MV-4-11 (cell line): Measurements from ENCODE around the gene KCNK15.

ENCODE experiments used
- DNase-seq: peaks from one replicate; lab custom pipeline; 2025; lab: John Stamatoyannopoulos, UW

The KCNK15 gene

DNA sequence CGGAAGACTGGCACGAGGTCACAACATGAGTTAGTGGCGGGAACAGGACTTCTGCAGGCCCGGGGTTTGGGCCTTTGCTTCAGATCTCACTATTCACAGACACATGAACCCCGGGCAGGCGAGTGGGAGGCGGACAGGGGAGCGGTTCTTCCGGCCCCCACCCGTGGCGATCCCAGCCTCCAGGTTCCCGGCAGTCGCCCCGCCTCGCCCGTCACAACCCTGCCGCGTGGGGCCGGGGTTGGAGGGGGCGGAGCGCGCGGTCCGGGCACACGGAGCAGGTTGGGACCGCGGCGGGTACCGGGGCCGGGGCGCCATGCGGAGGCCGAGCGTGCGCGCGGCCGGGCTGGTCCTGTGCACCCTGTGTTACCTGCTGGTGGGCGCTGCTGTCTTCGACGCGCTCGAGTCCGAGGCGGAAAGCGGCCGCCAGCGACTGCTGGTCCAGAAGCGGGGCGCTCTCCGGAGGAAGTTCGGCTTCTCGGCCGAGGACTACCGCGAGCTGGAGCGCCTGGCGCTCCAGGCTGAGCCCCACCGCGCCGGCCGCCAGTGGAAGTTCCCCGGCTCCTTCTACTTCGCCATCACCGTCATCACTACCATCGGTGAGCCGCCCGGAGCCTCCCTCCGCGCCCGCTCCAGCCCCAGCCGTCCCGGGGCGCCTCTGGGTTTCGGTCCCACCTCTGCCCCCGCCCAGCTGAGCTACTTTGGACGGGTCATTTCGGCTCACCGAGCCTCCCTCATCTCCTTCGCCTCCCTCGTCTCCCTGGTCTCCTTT, at the start of gene KCNK15:
KCNK15 (plus strand) TSS at position 268 of the 769 bp plus-strand sequence; CDS start at position 314, 46 bp downstream.
- DNase-seq: no peak

- peak; percentile 7 for DNase-seq
Measured at GRCh38 chr20:44696315-44696714, 49.4 kb upstream of the KCNK15 start.

- DNase-seq: peak; percentile 67
Measured at GRCh38 chr20:44697041-44697440, 48.6 kb upstream of the KCNK15 start.

- no peak for DNase-seq
Measured at GRCh38 chr20:44698351-44698750, 47.3 kb upstream of the KCNK15 start.

DNA sequence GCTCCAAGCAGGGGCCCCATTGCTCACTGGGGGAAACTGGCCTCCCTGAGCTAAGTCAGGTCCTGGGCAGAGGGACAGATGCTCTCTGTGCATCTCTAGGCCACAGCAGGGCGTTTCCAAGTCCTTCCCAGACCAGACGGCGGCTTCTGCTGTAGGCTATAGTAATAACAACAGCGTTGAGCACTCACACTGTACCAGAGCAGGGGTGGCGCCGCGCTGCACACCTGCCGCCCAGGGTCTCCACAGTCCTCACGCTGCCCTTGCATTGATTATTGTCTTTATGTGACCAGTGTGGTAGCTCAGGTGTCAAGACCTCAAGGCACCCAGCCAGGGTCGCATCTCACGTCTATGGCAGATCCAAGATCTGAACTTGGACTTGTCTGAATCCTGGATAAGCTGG, 45.4 kb upstream of the KCNK15 start:
- DNase-seq: no peak

GRCh38 chr20:44701118-44701857, 44.4 kb upstream of the KCNK15 start:
- DNase-seq: no peak

GRCh38 chr20:44701858-44702256, 43.8 kb upstream of the KCNK15 start:
- DNase-seq: no peak

DNA sequence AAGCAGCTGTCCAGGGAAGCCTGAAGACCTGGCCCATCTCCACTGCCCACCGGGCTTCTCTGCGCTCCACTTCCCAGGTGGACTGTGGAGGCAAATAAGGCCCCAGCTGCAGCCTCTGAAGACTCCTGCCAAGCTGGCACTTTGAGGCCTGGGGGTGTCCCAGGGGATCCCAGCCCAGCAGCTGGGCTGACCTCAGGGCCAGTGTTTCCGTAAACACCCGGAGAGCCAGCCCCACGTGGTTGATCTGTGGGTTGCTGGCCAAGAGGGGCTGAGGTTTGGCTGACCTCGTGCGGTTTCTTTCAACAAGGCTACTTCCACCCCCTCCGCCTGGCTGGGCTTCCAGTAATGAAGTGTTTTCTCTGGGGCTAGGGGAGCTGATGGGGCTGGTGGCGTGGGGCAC, 42.9 kb upstream of the KCNK15 start:
- DNase-seq: peak; percentile 80

GRCh38 chr20:44703183-44703925, 42.3 kb upstream of the KCNK15 start:
- no peak for DNase-seq

DNA sequence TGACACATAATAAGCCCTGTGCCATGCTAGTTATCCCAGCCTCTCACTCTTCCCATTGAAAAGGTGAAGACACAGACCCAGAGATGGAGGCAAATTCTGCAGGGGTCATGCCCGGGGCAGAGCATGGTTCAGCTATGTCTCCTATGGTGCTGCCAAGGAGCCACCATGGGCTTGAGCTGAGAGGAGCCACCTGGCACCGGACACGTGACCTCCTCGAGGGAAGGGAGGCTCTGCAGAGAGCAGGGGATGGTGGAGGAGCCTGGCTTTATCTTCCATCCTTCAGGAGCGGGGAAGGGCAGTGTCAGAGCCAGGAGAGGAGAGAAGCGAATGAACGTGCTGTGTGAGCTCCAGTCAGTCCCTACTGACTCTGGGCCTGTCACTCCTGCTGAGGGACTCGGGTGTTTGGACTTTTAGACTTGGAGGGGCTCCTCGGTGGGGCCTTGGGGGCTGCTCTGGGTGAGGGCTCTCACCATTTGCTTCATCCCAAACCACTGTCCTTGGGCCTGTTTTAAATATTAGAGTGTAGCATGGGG, 41.6 kb upstream of the KCNK15 start:
- DNase-seq: no peak

DNA sequence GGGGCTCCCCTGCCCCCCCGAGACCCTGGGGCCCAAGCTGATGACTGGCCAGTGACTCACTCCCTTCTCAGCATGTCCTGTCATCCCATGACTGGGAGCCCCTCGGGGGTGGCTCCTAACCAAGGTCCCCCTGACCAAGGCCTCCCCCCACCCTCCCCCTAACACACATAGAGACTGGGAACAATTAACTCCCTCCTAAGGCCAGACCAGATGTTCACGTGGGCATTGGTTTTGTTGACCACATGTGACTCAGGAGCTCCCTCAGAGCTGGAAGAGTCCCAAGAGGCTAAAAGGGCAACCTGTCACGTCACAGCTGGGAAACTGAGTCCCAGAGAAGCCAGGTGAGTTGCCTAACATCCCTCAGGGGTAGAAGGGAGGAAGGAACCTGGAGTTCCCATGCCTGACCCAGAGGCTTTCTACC, 41.1 kb upstream of the KCNK15 start:
- no peak for DNase-seq

- DNase-seq: no peak
Measured at GRCh38 chr20:44705364-44706094, 40.1 kb upstream of the KCNK15 start.

DNA sequence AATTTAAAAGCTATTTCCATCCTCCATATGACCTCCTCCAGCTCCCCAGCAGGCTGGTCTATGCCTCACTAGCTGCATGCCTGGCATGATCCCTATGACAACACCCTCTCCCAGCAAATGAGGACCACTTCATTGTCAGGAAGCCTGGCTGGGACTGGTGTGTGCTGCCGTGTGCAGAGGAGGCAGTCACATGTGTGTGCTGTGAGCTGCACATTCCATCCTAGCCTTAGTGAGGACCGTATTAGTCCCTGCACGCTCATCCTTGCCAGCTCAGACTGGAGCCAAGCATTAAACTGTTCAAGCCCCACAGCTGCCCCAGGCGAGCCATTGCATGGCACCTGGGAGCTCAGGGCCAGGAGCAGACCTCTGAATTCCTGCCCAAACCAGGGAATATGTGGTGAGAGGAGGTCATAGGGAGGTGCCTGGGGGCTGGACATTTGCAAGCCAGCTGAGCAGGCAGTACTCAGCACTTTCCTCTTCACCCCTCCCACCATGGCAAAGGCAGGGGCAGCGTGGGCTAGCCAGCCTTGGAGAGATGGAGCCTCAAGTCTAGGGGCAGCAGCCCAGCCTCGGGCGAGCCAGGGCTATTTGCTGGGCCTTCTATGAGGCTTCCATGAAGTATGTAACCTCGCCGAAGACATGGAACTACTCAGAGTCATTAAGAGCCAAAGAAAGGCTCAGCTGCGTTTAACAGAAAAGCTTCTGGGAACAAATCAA, 39.2 kb upstream of the KCNK15 start:
- no peak for DNase-seq

GRCh38 chr20:44707018-44707579, 38.6 kb upstream of the KCNK15 start:
- DNase-seq: no peak

DNA sequence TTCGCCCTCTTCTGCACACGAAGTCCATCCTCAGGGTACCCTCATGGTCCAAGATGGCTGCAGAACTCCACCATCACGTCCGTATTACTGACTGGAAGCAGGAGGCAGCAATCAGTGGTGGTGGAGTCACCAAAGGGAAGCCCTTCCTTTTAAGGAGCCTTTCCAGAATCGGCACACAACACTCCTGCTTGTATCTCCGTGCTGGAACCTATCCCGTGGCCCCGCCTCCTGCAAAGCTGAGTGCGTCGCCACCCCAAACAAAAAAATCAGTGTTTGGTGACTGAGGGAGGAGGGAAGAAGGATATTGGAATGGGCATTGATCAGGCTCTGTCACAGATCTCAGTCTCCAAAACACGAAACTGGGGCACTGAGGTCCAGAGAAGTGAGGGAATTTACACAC, 36.3 kb upstream of the KCNK15 start:
- DNase-seq: no peak

DNA sequence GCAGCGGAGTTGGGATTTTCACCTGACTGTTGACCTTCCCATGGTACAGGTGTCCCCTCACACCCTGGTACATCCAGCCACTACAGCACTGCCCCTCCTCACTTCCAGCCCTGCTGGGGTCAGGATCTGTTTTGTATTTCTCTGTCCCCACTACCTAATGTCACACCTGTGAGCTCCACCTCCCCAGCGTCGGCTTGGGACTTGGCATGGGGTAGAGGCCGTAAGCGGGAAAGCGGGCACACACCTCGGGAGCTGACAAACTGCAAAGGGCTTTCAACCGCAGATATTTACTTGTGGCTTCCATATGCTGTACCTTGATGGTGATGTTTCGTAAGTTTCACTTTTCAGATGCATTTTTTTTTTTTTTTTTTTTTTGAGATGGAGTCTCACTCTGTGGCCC, 35.9 kb upstream of the KCNK15 start:
- no peak for DNase-seq

DNA sequence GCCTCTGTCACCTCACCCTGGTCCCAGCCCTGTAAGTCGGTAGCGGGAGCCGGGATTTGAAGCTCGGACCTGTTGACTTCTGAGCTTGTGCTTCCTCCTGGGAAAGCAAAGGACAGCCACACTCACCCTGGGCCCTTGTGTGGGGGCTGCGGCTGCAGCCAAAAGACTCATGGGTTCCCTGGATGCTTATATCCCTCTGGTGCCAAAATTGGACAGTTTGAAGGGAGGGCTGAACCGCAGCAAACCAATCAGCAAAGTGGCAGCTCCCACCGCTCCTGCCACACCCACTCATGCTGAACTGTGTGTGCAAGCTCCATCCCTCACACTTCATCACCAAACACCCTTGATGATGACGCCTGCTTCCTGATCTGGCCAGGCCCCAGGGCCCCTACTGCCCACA, 34.4 kb upstream of the KCNK15 start:
- DNase-seq: no peak

GRCh38 chr20:44714102-44714700, 31.5 kb upstream of the KCNK15 start:
- no peak for DNase-seq

- peak; percentile 66 for DNase-seq
Measured at GRCh38 chr20:44714701-44715498, 30.8 kb upstream of the KCNK15 start, which contains the start of gene CCN5. Gene CCN5, plus strand, starts transcription at chr20:44715369. Its CDS starts 22 bp downstream, at chr20:44715391.
